Endothelial cell of umbilical vein (primary cell): Measurements from ENCODE around the gene NSMCE1. TPM values are rescaled to one million over a fixed set of nuclear protein-coding genes. Genes with fewer than 3 reads are reported as not detected.

Experiments used
- BruUV-seq: library from RNA; stranded (reverse); fragments of 400-500 nt; replicated peaks from 2 replicates; lab custom pipeline; 2021; lab: Mats Ljungman, UMichigan
- CTCF ChIA-PET: fragments of 300-600, 350-600 bp; sonication (Branson Sonifier 250); formaldehyde crosslinking; loops from one replicate; lab custom pipeline; 2021; ENCODE audit warnings: antibody characterized with exemption, inconsistent platforms; lab: Charles Lee
- POLR2A ChIA-PET: fragments of 300-600, 350-600 bp; sonication (Branson Sonifier 250); formaldehyde crosslinking; loops from one replicate; lab custom pipeline; 2021; ENCODE audit warnings: antibody characterized with exemption, inconsistent platforms; lab: Charles Lee
- DNase-seq: peaks from one replicate; pipeline ENCODE4 v3.0.0-alpha.2; 2011; ENCODE audit warnings: low read depth, low spot score
- FAIRE-seq: peaks from 2 replicates; lab custom pipeline; 2011; peaks lifted over from hg19 to GRCh38; lab: Jason Lieb, UNC
- H2AFZ ChIP-seq: 2 replicates; pipeline ENCODE4 v1.6.0; 2012; ENCODE audit warnings: low read depth, low read length, control low read depth, inconsistent platforms
- H3K27ac ChIP-seq: 2 replicates; pipeline ENCODE4 v1.5.1; 2011; ENCODE audit warnings: low read depth, mild to moderate bottlenecking, control low read depth, low read length, moderate library complexity; ENCODE audit not compliant: insufficient read depth
- H3K27me3 ChIP-seq, 2 experiments: 2 replicates each; pipeline versions ENCODE4 v1.6.0 to v1.6.1; 2011; ENCODE audit warnings: low read length in 2 of 2, mixed read lengths in 1 of 2; ENCODE audit not compliant: control insufficient read depth in 2 of 2, insufficient read depth in 2 of 2
- H3K36me3 ChIP-seq, 2 experiments: 2 replicates in 1 of 2; 3 replicates in 1 of 2; pipeline ENCODE4 v1.5.1; 2011; ENCODE audit warnings: low read length in 2 of 2, mild to moderate bottlenecking in 1 of 2, moderate library complexity in 1 of 2; ENCODE audit not compliant: control insufficient read depth in 2 of 2, insufficient read depth in 2 of 2; ENCODE audit errors: extremely low read depth in 1 of 2
- H3K4me1 ChIP-seq: 3 replicates; pipeline ENCODE4 v1.5.1; 2011; ENCODE audit warnings: mild to moderate bottlenecking, low read length; ENCODE audit not compliant: control insufficient read depth, insufficient read depth; ENCODE audit errors: extremely low read depth
- H3K4me2 ChIP-seq: 2 replicates; pipeline ENCODE4 v1.6.1; 2011; ENCODE audit warnings: low read length, control low read depth, mixed read lengths; ENCODE audit not compliant: insufficient read depth
- H3K4me3 ChIP-seq, 3 experiments: fragments of 200-600 bp in 1 of 3; sonication (generic), shearing (Covaris generic) in 1 of 3; replicated peaks in 1 of 3; 2 replicates each; pipeline ENCODE4 v1.5.1; 2011 to 2016; ENCODE audit warnings: control low read depth in 3 of 3, low read length in 3 of 3, mild to moderate bottlenecking in 2 of 3, inconsistent platforms in 1 of 3, low read depth in 1 of 3, moderate library complexity in 1 of 3; ENCODE audit not compliant: insufficient read depth in 1 of 3
- H3K79me2 ChIP-seq: 2 replicates; pipeline ENCODE4 v1.6.0; 2012; ENCODE audit warnings: low read length, inconsistent platforms; ENCODE audit not compliant: control insufficient read depth, insufficient read depth
- H3K9ac ChIP-seq: replicated peaks from 2 replicates; pipeline ENCODE3; 2011; ENCODE audit warnings: low read length, control low read depth; ENCODE audit not compliant: insufficient read depth; ENCODE audit errors: extremely low read depth
- H3K9me1 ChIP-seq: replicated peaks from 3 replicates; pipeline ENCODE4 v1.6.0; 2011; ENCODE audit warnings: mild to moderate bottlenecking, low read length; ENCODE audit not compliant: control insufficient read depth, insufficient read depth; ENCODE audit errors: extremely low read depth
- H3K9me3 ChIP-seq: replicated peaks from 2 replicates; pipeline ENCODE4 v1.5.1; 2012; ENCODE audit warnings: low read length, inconsistent platforms; ENCODE audit not compliant: control insufficient read depth, insufficient read depth
- H4K20me1 ChIP-seq: replicated peaks from 2 replicates; pipeline ENCODE3; 2011; ENCODE audit warnings: mild to moderate bottlenecking, low read length; ENCODE audit not compliant: control insufficient read depth, insufficient read depth; ENCODE audit errors: extremely low read depth
- CTCF ChIP-seq, 2 donors: IDR thresholded peaks; 1 replicate in 1 of 2; 2 replicates in 1 of 2; pipeline ENCODE4 v1.5.1; 2011; ENCODE audit warnings: low read length in 2 of 2, mild to moderate bottlenecking in 2 of 2, moderate library complexity in 2 of 2, control low read depth in 1 of 2, inconsistent platforms in 1 of 2, low read depth in 1 of 2; ENCODE audit not compliant: insufficient read depth in 1 of 2; ENCODE audit errors: extremely low read depth in 1 of 2
- EZH2 ChIP-seq: IDR thresholded peaks from 2 replicates; pipeline ENCODE4 v1.6.1; 2012; ENCODE audit warnings: borderline replicate concordance, low read depth, mild to moderate bottlenecking, moderate library complexity, low read length, inconsistent platforms; ENCODE audit not compliant: severe bottlenecking
- FOS ChIP-seq: IDR thresholded peaks from 2 replicates; pipeline ENCODE4 v1.6.1; 2011; ENCODE audit warnings: mild to moderate bottlenecking, low read length, moderate library complexity, borderline replicate concordance; ENCODE audit not compliant: insufficient read depth
- GATA2 ChIP-seq: IDR thresholded peaks from 2 replicates; pipeline ENCODE4 v1.7.0; 2011; ENCODE audit warnings: low read depth, mild to moderate bottlenecking, moderate library complexity, mixed read lengths, low read length; ENCODE audit not compliant: insufficient read length, insufficient read depth
- JUN ChIP-seq: IDR thresholded peaks from 2 replicates; pipeline ENCODE4 v1.6.1; 2011; ENCODE audit warnings: borderline replicate concordance, low read depth; ENCODE audit not compliant: insufficient read length, insufficient read depth
- MAX ChIP-seq: IDR thresholded peaks from 2 replicates; pipeline ENCODE4 v1.6.1; 2011; ENCODE audit not compliant: insufficient read depth, insufficient read length
- MYC ChIP-seq: IDR thresholded peaks from one replicate; pipeline ENCODE4 v1.6.1; 2011; ENCODE audit warnings: mild to moderate bottlenecking, low read depth, low read length
- POLR2A ChIP-seq: IDR thresholded peaks from 2 replicates; pipeline ENCODE4 v1.6.1; 2012; ENCODE audit warnings: low read depth, mild to moderate bottlenecking, control low read depth, low read length
- POLR2AphosphoS5 ChIP-seq: IDR thresholded peaks from 2 replicates; pipeline ENCODE4 v1.6.1; 2012; ENCODE audit warnings: low read depth, mild to moderate bottlenecking, control low read depth, low read length, moderate library complexity; ENCODE audit not compliant: insufficient read depth
- dilution Hi-C: fragments of 300-500 bp; cut with MboI; formaldehyde crosslinking; loops from one replicate; pipeline ENCODE4 v1.15.0; 2019; ENCODE audit warnings: low sequenced_read_pairs; ENCODE audit not compliant: extremely low pct_ligation_motif_present
- intact Hi-C: fragments of 100-400 bp; cut with micrococcal nuclease; formaldehyde crosslinking; loops from one replicate; pipeline ENCODE4 v1.10.0; 2022
- polyA plus RNA-seq, 4 experiments: library from polyadenylated mRNA; depleted of rRNA in 3 of 4; stranded (reverse) in 3 of 4; unstranded in 1 of 4; fragments of >200 nt; gene quantifications; 2 replicates each; pipeline versions ENCODE4 v1.2.1 to v1.2.3, GENCODE V29; 2011 to 2012; ENCODE audit warnings: missing spikeins in 1 of 4
- total RNA-seq: library from RNA; stranded (reverse); gene quantifications from 2 replicates; pipeline ENCODE4 v1.2.3, GENCODE V29; 2021

Gene NSMCE1
- total and polyA plus RNA-seq, 2 donors (not counting 3 experiments of a cell fraction or from before 2014, with no cell fraction given) = 23.8 to 42.0 TPM

GRCh38 chr16:27314161-27314723 lies 45.7 kb upstream of the NSMCE1 start:
- H3K4me2 ChIP-seq = peak overlapping the region; percentile 94
- peak overlapping the region; percentile 99 for H3K27ac ChIP-seq
- H3K27me3 ChIP-seq = no peaks in the 10 kb centered on the region
- TF ChIP-seq MYC (no peak), POLR2AphosphoS5 (no peak), FOS (peak; percentile 31), POLR2A (no peak), EZH2 (no peak), GATA2 (peak; percentile 29), MAX (no peak), CTCF (IDR thresholded peaks at IDR 0.05; ENCODE audit: extremely low read depth in 1 of 2, insufficient read depth in 1 of 2, low read depth in 1 of 2, low read length in 2 of 2) (no peak), JUN (peak; percentile 72)
- BruUV-seq = TSS peak; percentile 82
- H3K9ac ChIP-seq = peak overlapping the region; percentile 99
- H3K4me1 ChIP-seq = peaks cover 47% of the 10 kb centered on the region
- dilution Hi-C loops (no loop called here), intact Hi-C loops (loop anchor here (1.0 to 2.0 kb wide), 2 partner anchors 28 to 45 kb away; partner anchors contain the start of gene NSMCE1)
- no peaks in the 10 kb centered on the region for H4K20me1 ChIP-seq
- ChIA-PET CTCF (interaction anchor here (0.7 to 0.9 kb wide), 2 partner anchors 12 to 135 kb away, joined by 3 read pairs; no protein-coding TSS in a partner anchor), POLR2A (no interaction called here)
- H3K4me3 ChIP-seq = peak overlapping the region; percentile 78 to 95 (median 86)
- H3K9me3 ChIP-seq = no peaks in the 10 kb centered on the region
- DNase-seq (peak; percentile 91), FAIRE-seq (peak; percentile 81)
- peaks cover 44% of the 10 kb centered on the region for H3K79me2 ChIP-seq
- peak overlapping the region; percentile 58 for H2AFZ ChIP-seq
- no peaks in the 10 kb centered on the region for H3K9me1 ChIP-seq
- peaks cover 5 to 6% of the 10 kb centered on the region in 2 experiments for H3K36me3 ChIP-seq
